HEK293T (cell line): ENCODE results near the gene PEBP1.

Experiments used
- CTCF ChIA-PET: fragments of 350-600 bp; formaldehyde crosslinking; extraction: SDS; loops from one replicate; lab custom pipeline; 2021; ENCODE audit warnings: antibody characterized with exemption, inconsistent platforms; lab: Yijun Ruan, JAX
- POLR2A ChIA-PET: fragments of 350-600 bp; formaldehyde crosslinking; extraction: SDS; loops from one replicate; lab custom pipeline; 2020; ENCODE audit warnings: antibody characterized with exemption, inconsistent platforms; lab: Yijun Ruan, JAX
- DNase-seq: peaks from one replicate; pipeline ENCODE4 v3.0.0; 2012; ENCODE audit warnings: mixed read lengths; ENCODE audit errors: extremely low spot score
- ARNT ChIP-seq: fragments of 450-650 bp; IDR thresholded peaks from 2 replicates; pipeline ENCODE4 v1.6.1; 2017; ENCODE audit warnings: mild to moderate bottlenecking
- BHLHE40 ChIP-seq: fragments of 450-650 bp; IDR thresholded peaks from 2 replicates; pipeline ENCODE4 v1.6.1; 2016; ENCODE audit warnings: mild to moderate bottlenecking, moderate library complexity, borderline replicate concordance
- CTBP1 ChIP-seq: fragments of 450-650 bp; IDR thresholded peaks from 2 replicates; pipeline ENCODE4 v1.6.1; 2016; ENCODE audit warnings: borderline replicate concordance
- ELF4 ChIP-seq: fragments of 450-650 bp; IDR thresholded peaks from 2 replicates; pipeline ENCODE4 v1.6.1; 2017; ENCODE audit warnings: antibody characterized with exemption
- FOXA1 ChIP-seq: fragments of 450-650 bp; IDR thresholded peaks from 2 replicates; pipeline ENCODE4 v1.6.1; 2016; ENCODE audit warnings: mild to moderate bottlenecking
- FOXK2 ChIP-seq: fragments of 450-650 bp; IDR thresholded peaks from 2 replicates; pipeline ENCODE4 v1.6.1; 2016; ENCODE audit warnings: mild to moderate bottlenecking
- FOXM1 ChIP-seq: fragments of 450-650 bp; IDR thresholded peaks from 2 replicates; pipeline ENCODE4 v1.6.1; 2017; ENCODE audit warnings: mild to moderate bottlenecking, borderline replicate concordance
- HDGF ChIP-seq: fragments of 450-650 bp; IDR thresholded peaks from 2 replicates; pipeline ENCODE4 v1.6.1; 2017; ENCODE audit warnings: antibody characterized with exemption, borderline replicate concordance
- L3MBTL2 ChIP-seq: fragments of 450-650 bp; conservative IDR thresholded peaks from 2 replicates; pipeline ENCODE4 v1.6.1; 2016; ENCODE audit warnings: mild to moderate bottlenecking
- LEF1 ChIP-seq: fragments of 450-650 bp; IDR thresholded peaks from 2 replicates; pipeline ENCODE4 v1.6.1; 2017; ENCODE audit warnings: mild to moderate bottlenecking, borderline replicate concordance
- NFRKB ChIP-seq: fragments of 450-650 bp; IDR thresholded peaks from 2 replicates; pipeline ENCODE4 v1.6.1; 2016; ENCODE audit warnings: mild to moderate bottlenecking, moderate library complexity
- PKNOX1 ChIP-seq: fragments of 450-650 bp; IDR thresholded peaks from 2 replicates; pipeline ENCODE4 v1.6.1; 2016
- SP1 ChIP-seq: fragments of 450-650 bp; IDR thresholded peaks from 2 replicates; pipeline ENCODE4 v1.6.1; 2017
- SUZ12 ChIP-seq: fragments of 450-650 bp; IDR thresholded peaks from 2 replicates; pipeline ENCODE4 v1.6.1; 2016; ENCODE audit warnings: mild to moderate bottlenecking
- TARDBP ChIP-seq: fragments of 450-650 bp; IDR thresholded peaks from 2 replicates; pipeline ENCODE4 v1.6.1; 2016
- ZNF384 ChIP-seq: fragments of 450-650 bp; IDR thresholded peaks from 2 replicates; pipeline ENCODE4 v1.6.1; 2016

PEBP1 gene

GRCh38 chr12:118101051-118101450 lies 34.9 kb upstream of the PEBP1 start:
- DNase-seq, result no peak
- TF ChIP-seq L3MBTL2 (no peak), TARDBP (no peak), FOXA1 (no peak), ARNT (no peak), FOXM1 (no peak)
- ChIA-PET POLR2A (no interaction called here), CTCF (interaction anchor here (0.5 to 0.7 kb wide), 2 partner anchors 10 to 35 kb away, joined by 3 to 5 read pairs; no protein-coding TSS in a partner anchor)

- DNase-seq, result no peak
- ChIA-PET POLR2A (no interaction called here), CTCF (interaction anchor here (1.1 kb wide), 1 partner anchor 8 kb away, joined by 3 read pairs; no protein-coding TSS in a partner anchor)
- TF ChIP-seq L3MBTL2, result no peak
- TF ChIP-seq CTBP1, result no peak
- TF ChIP-seq FOXM1, result no peak
- TF ChIP-seq FOXA1, result no peak
- TF ChIP-seq HDGF, result no peak
- no peak for TF ChIP-seq LEF1
- TF ChIP-seq FOXK2, result no peak
- TF ChIP-seq NFRKB, result no peak
- TF ChIP-seq BHLHE40, result no peak
- no peak for TF ChIP-seq SUZ12
- no peak for TF ChIP-seq ZNF384
Measured at GRCh38 chr12:118102070-118102469, 33.9 kb upstream of the PEBP1 start.

- no peak for TF ChIP-seq ZNF384
- no peak for TF ChIP-seq CTBP1
- no peak for TF ChIP-seq LEF1
- no peak for TF ChIP-seq PKNOX1
- TF ChIP-seq SP1, result no peak
- TF ChIP-seq SUZ12, result no peak
- DNase-seq, result no peak
- CTCF ChIA-PET, result interaction anchor here (0.6 to 1.1 kb wide), 2 partner anchors 9 to 248 kb away, joined by 3 read pairs; no protein-coding TSS in a partner anchor
- POLR2A ChIA-PET, result interaction anchor here (2.0 kb wide), 1 partner anchor 274 kb away, joined by 6 read pairs; the partner anchor contains the start of gene SUDS3
Measured at GRCh38 chr12:118102609-118103008, 33.3 kb upstream of the PEBP1 start.

- ChIA-PET CTCF (interaction anchor here (0.6 kb wide), 1 partner anchor 248 kb away, joined by 3 read pairs; no protein-coding TSS in a partner anchor), POLR2A (interaction anchor here (1.7 to 2.0 kb wide), 2 partner anchors 32 to 273 kb away, joined by 4 to 6 read pairs; partner anchors contain the start of genes PEBP1 and SUDS3)
- DNase-seq, result peak; percentile 32
Measured at GRCh38 chr12:118103201-118103600, 32.7 kb upstream of the PEBP1 start.

GRCh38 chr12:118103601-118104382 lies 32.1 kb upstream of the PEBP1 start, which contains the start of gene VSIG10:
TSS of gene VSIG10 (minus strand) at chr12:118104011. CDS start at chr12:118103671, 340 bp downstream.
- peak; percentile 75 for DNase-seq
- TF ChIP-seq L3MBTL2 (0 out of 2 replicates have a peak, but pooled peaks have one; percentile 36), LEF1 (no peak)
- CTCF ChIA-PET, result no interaction called here
- POLR2A ChIA-PET, result interaction anchor here (1.0 to 2.0 kb wide), 4 partner anchors 10 to 273 kb away, joined by 3 to 6 read pairs (median 4); partner anchors contain the start of genes PEBP1 and SUDS3

More at GRCh38 chr12:118103201-118103600, 32.7 kb upstream of the PEBP1 start:
- TF ChIP-seq L3MBTL2 (peak; percentile 27; the same call in 1 of the 2 replicates), HDGF (no peak), ARNT (no peak), LEF1 (no peak)

GRCh38 chr12:118107011-118107410 lies 28.9 kb upstream of the PEBP1 start:
- DNase-seq, result no peak
- ChIA-PET POLR2A (no interaction called here), CTCF (no interaction called here)
- TF ChIP-seq HDGF (no peak), FOXA1 (no peak), ZNF384 (no peak), LEF1 (no peak), L3MBTL2 (no peak), ELF4 (no peak), NFRKB (no peak), SP1 (no peak), BHLHE40 (no peak), SUZ12 (no peak)

GRCh38 chr12:118107694-118108093 lies 28.2 kb upstream of the PEBP1 start:
- ChIA-PET CTCF (no interaction called here), POLR2A (no interaction called here)
- TF ChIP-seq FOXA1 (no peak), CTBP1 (no peak), BHLHE40 (no peak), SUZ12 (no peak), PKNOX1 (no peak), LEF1 (no peak), FOXK2 (no peak), ARNT (no peak)

More at GRCh38 chr12:118107694-118108093, 28.2 kb upstream of the PEBP1 start:
- DNase-seq, result no peak
